Motor neuron (in vitro differentiated cells): Measurements from ENCODE around the gene SPATA33. TPM values are rescaled to one million over a fixed set of nuclear protein-coding genes. Genes with fewer than 3 reads are reported as not detected.

Experiments used
- ATAC-seq, 8 experiments: fragments of 200-7000 bp; cut with Tn5 transposase; replicated peaks in 6 of 8; 2 replicates each; pipeline ENCODE4 v1.8.0; 2021; ENCODE audit warnings: mild to moderate bottlenecking in 8 of 8, moderate library complexity in 8 of 8
- H3K27ac ChIP-seq, 2 donors: fragments of 250-450 bp; sonication (Bioruptor Pico); 2 replicates each; pipeline ENCODE4 v1.9.0; 2021; ENCODE audit warnings: antibody characterized with exemption in 2 of 2, mild to moderate bottlenecking in 2 of 2, moderate library complexity in 1 of 2
- H3K4me1 ChIP-seq, 2 donors: fragments of 250-450 bp; sonication (Bioruptor Pico); replicated peaks in 1 of 2; 2 replicates each; pipeline ENCODE4 v1.6.1; 2021; ENCODE audit warnings: antibody characterized with exemption in 2 of 2, mild to moderate bottlenecking in 2 of 2, moderate library complexity in 1 of 2
- H3K4me3 ChIP-seq, 5 donors: fragments of 250-450 bp; sonication (Bioruptor Pico); 2 replicates each; pipeline ENCODE4 v1.9.0; 2021; ENCODE audit warnings: antibody characterized with exemption in 5 of 5, mild to moderate bottlenecking in 5 of 5, moderate library complexity in 4 of 5
- WGBS, 10 experiments: fragments of 450-650 bp; shearing (Covaris generic); methylation state at CpG; one replicate each; pipeline ENCODE4 v1.0.0; 2022; 5-methylcytosine and 5-hydroxymethylcytosine counted together
- in situ Hi-C, 9 experiments: fragments of 400-800 bp; cut with MboI; loops; one replicate each; pipeline ENCODE4 v1.15.0; 2021; ENCODE audit warnings: low sequenced_read_pairs in 9 of 9, low pct_unique_long_range_greater_than_20kb in 2 of 9; ENCODE audit not compliant: unreplicated experiment in 9 of 9
- total RNA-seq, 8 experiments: library from RNA; unstranded; fragments of 300-600 nt; gene quantifications; 2 replicates each; pipeline versions ENCODE4 v1.2.3 to v1.2.4, GENCODE V29; 2022

The SPATA33 gene
- total RNA-seq, 8 experiments from 2014 or later: 4.3 to 22.4 (median 7.6) TPM

- in situ Hi-C loops: no loop called here
- 6% methylated on average over 6 of the region's 97 CpGs; no CpG with 5 or more reads in 9 of the 10 experiments for WGBS, 10 experiments
- Histone ChIP-seq H3K4me1 (peaks cover 5 to 7% of the 10 kb centered on the region in 2 donors), H3K4me3 (peak within 1 kb of the TSS; percentile 45 to 86 (median 63)), H3K27ac (peak within 1 kb of the TSS; percentile 47 to 48)
- ATAC-seq: peak; percentile 48 to 79 (median 70)
These were observed 44.1 kb downstream of the SPATA33 start, which contains the start of gene SPATA2L for GRCh38 chr16:89701425-89702406. Gene SPATA2L (minus strand): TSS chr16:89701705. CDS start chr16:89701232, 473 bp downstream.

GRCh38 chr16:89704281-89704680 is 46.6 kb downstream of the SPATA33 start:
- no peak overlapping the region for H3K4me3 ChIP-seq
- in situ Hi-C loops: no loop called here
- no peak for ATAC-seq
- H3K27ac ChIP-seq: no peak overlapping the region
- peaks cover 5 to 7% of the 10 kb centered on the region in 2 donors for H3K4me1 ChIP-seq
- 61 to 88% (median 80%) methylated on average over 2 to 11 of the region's 13 CpGs; no CpG with 5 or more reads in 3 of the 10 experiments for WGBS, 10 experiments

- 47 to 100% (median 85%) methylated on average over 1 to 9 of the region's 15 CpGs; no CpG with 5 or more reads in 2 of the 10 experiments for WGBS, 10 experiments
- Histone ChIP-seq H3K4me1 (peaks cover 0 to 3% of the 10 kb centered on the region in 2 donors), H3K4me3 (no peak overlapping the region), H3K27ac (no peak overlapping the region)
- in situ Hi-C loops: no loop called here
- ATAC-seq: no peak
These were observed 47.4 kb downstream of the SPATA33 start for GRCh38 chr16:89705006-89705405.

- Histone ChIP-seq H3K4me3 (no peak overlapping the region), H3K27ac (no peak overlapping the region), H3K4me1 (no peaks in the 10 kb centered on the region)
- 0 to 100% (median 100%) methylated on average over 1 of the region's 14 CpGs; no CpG with 5 or more reads in 6 of the 10 experiments for WGBS, 10 experiments
- no peak for ATAC-seq
- in situ Hi-C loops: no loop called here
These were observed 49.1 kb downstream of the SPATA33 start for GRCh38 chr16:89706518-89707260.

- peaks cover 5 to 6% of the 10 kb centered on the region in 2 donors for H3K4me1 ChIP-seq
- peak in 1 of 8 experiments; percentile 2 for ATAC-seq
- no peak overlapping the region for H3K27ac ChIP-seq
- in situ Hi-C loops: no loop called here
- no peak overlapping the region for H3K4me3 ChIP-seq
- 58% methylated on average over 2 of the region's 9 CpGs; no CpG with 5 or more reads in 9 of the 10 experiments for whole genome bisulfite sequencing, 10 experiments
These were observed 50.1 kb downstream of the SPATA33 start for GRCh38 chr16:89707695-89708094.

- H3K27ac ChIP-seq: no peak overlapping the region
- ATAC-seq: peak in 2 of 8 experiments; percentile 14 to 47
- H3K4me1 ChIP-seq: peaks cover 5 to 6% of the 10 kb centered on the region in 2 donors
- in situ Hi-C loops: no loop called here
- WGBS, 10 experiments: 97% methylated on average over 7 of the region's 19 CpGs; no CpG with 5 or more reads in 9 of the 10 experiments
- H3K4me3 ChIP-seq: no peak overlapping the region
These were observed 50.9 kb downstream of the SPATA33 start for GRCh38 chr16:89708481-89708931.

- Histone ChIP-seq H3K4me1 (peaks cover 5 to 6% of the 10 kb centered on the region in 2 donors), H3K4me3 (no peak overlapping the region), H3K27ac (no peak overlapping the region)
- ATAC-seq: no peak
- in situ Hi-C loops: no loop called here
- WGBS, 10 experiments: 100% methylated on average over 1 of the region's 10 CpGs; no CpG with 5 or more reads in 9 of the 10 experiments
These were observed 51.5 kb downstream of the SPATA33 start for GRCh38 chr16:89709166-89709565.

GRCh38 chr16:89709716-89710432 is 52.2 kb downstream of the SPATA33 start:
- Histone ChIP-seq H3K4me3 (no peak overlapping the region), H3K27ac (no peak overlapping the region), H3K4me1 (peaks cover 5 to 6% of the 10 kb centered on the region in 2 donors)
- ATAC-seq: no peak
- 57 to 100% (median 75%) methylated on average over 1 to 5 of the region's 19 CpGs; no CpG with 5 or more reads in 4 of the 10 experiments for WGBS, 10 experiments
- in situ Hi-C loops: no loop called here

- no peak overlapping the region for H3K27ac ChIP-seq
- H3K4me1 ChIP-seq: peaks cover 5 to 6% of the 10 kb centered on the region in 2 donors
- WGBS, 10 experiments: 83 to 90% methylated on average over 6 to 10 of the region's 63 CpGs; no CpG with 5 or more reads in 8 of the 10 experiments
- no peak overlapping the region for H3K4me3 ChIP-seq
- in situ Hi-C loops: no loop called here
- peak in 2 of 8 experiments; percentile 5 to 6 for ATAC-seq
These were observed 53.3 kb downstream of the SPATA33 start for GRCh38 chr16:89710709-89711564.

GRCh38 chr16:89711601-89712273 is 54.1 kb downstream of the SPATA33 start:
- Histone ChIP-seq H3K4me3 (peak overlapping the region; percentile 11 to 45 (median 23)), H3K4me1 (peaks cover 5 to 6% of the 10 kb centered on the region in 2 donors), H3K27ac (peak overlapping the region in 1 of 2 donors; percentile 3)
- peak; percentile 45 to 86 (median 56) for ATAC-seq
- in situ Hi-C loops: no loop called here
- 0% methylated on average over 2 of the region's 48 CpGs; no CpG with 5 or more reads in 9 of the 10 experiments for WGBS, 10 experiments

- H3K27ac ChIP-seq: peak overlapping the region in 1 of 2 donors; percentile 37
- ATAC-seq: peak in 6 of 8 experiments; percentile 8 to 48 (median 31)
- H3K4me3 ChIP-seq: peak overlapping the region; percentile 11 to 45 (median 23)
- in situ Hi-C loops: no loop called here
- peaks cover 5 to 6% of the 10 kb centered on the region in 2 donors for H3K4me1 ChIP-seq
- 82% methylated on average over 5 of the region's 22 CpGs; no CpG with 5 or more reads in 9 of the 10 experiments for WGBS, 10 experiments
These were observed 54.7 kb downstream of the SPATA33 start for GRCh38 chr16:89712274-89712781.
